ENCODE measurements around the gene LBH.
A peak's percentile ranks its signal among the peaks of the same experiment; 100 is the strongest.

DNA sequence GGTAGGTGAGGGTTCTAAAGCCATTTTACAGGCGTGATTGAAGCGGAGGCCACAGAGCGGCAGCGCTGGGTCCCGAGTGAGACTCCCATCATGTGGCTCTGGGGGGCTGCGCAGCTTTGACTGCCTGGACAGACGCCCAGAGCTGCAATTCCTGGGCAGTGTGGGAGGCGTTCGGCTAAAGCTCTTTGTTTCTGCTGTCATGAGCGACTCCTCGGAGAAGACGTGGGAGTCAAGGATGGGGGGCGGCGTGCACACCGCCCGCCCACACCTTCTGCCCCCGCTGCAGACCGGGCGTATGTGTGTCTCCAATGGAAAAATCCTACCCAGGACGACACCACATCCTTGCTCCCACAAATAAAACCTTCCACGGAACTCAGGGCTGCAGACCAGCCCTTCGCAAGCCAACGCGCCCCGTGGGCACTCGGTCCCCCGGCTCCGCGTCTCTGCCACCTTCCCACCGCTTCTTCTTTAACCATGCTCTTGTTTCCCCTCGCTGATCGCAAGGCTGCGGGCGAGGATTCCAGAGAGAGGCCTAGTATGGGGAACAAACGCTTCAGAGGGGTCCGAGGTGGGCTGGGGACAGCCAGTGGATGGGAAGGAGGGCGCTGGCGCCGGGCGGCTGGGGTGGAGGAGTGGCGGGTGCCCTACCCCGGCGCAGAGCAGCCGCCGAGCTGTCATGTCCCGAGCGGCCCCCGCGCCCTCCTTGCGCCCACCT, 680 bp upstream of the LBH start:
- peak in 1 of 3 donors; percentile 37 for TF ChIP-seq POLR2AphosphoS5 (IDR thresholded peaks at IDR 0.05)
- TF ChIP-seq POLR2A (IDR thresholded peaks at IDR 0.05): no peak
